NOMO-1 treated with dmso at 0.1 percent for 144 hours (cell line): ENCODE data around the gene LRP2.

Source experiments
- DNase-seq: peaks from one replicate; lab custom pipeline; 2025; ENCODE audit not compliant: unreplicated experiment; lab: John Stamatoyannopoulos, UW

Gene LRP2

DNA sequence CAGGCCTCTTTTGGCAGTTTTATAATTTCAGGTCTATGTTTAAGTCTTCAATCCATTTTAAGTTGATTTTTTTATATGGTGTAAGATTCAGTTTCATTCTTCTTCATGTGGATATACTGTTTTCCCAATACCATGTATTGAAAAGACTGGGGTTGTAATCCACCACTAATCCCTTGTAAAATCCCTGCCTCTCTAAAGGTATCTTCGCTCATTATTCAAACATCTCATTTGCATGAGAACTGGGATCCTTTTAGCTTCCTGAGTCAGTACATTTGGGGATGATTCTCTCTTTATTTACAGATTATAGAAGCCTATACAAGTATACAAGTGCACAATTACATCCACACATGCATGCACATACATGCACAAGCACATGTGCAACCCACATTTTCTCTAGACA, 267.7 kb downstream of the LRP2 start:
- DNase-seq = no peak

DNA sequence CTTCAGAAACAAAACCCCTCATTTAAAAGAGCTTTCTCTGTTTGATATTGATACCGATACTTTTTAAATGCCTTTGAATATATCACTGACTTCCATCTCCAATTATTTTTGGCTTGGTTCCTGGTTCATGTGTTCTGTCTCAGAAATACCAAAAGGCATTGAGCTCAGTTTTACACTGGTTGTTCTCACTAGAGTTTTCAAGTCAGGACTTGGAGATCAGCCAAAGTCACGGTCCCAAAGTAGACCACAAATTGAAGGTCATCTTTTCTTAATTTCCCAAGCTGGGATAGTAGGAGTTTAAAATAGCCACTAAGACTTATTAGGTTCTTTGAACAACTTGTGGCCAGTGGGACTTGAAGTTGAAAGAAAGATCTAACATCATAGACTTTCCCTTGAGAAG, 268.8 kb downstream of the LRP2 start:
- DNase-seq = no peak

DNA sequence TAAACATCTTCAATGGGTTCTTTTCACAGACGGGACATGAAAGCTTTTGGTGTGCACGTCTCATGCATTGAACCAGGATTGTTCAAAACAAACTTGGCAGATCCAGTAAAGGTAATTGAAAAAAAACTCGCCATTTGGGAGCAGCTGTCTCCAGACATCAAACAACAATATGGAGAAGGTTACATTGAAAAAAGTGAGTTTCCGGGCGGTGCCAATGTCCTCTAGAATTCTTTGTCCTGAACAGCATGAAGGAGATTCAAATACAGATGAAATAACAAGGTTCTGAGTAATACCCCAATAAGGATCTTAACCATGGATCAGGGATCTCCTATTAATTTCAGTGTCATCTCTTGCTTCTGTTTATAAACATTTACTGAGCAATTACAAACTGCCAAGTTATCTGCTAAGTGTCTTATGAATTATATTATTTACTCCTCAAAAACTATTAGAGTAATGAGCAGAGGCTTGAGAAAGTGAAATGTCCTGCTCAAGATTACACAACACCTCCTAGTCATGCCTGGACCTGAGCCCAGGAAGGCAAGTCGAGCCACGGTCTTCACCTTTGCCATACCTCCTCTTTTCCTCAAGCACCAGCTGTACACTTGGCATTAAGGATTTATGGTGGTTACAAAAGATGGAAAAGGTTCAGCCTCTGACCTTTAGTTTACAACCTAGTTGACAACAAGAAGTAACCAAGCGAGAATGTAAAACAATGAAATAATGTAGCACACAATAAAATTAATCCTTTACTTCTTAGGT, 270.4 kb downstream of the LRP2 start:
- no peak for DNase-seq

DNA sequence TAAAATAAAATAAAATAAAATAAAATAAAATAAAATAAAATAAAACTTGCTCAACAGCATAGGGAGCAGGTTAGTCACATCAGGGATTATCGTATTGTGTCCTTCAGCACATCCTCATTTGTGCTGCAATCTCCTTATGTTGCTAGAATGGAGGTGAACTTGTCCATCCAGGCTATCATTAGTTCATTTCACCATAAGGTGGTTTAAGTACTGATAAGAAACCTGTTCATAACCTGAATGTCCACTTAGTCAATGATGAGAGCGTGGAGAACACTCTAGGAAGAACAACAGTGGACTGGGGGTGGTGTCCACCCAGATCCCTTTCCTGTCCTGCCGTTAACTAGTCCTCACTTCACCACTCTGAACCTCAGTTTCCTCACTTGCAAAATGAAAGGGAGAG, 271.1 kb downstream of the LRP2 start:
- no peak for DNase-seq

DNA sequence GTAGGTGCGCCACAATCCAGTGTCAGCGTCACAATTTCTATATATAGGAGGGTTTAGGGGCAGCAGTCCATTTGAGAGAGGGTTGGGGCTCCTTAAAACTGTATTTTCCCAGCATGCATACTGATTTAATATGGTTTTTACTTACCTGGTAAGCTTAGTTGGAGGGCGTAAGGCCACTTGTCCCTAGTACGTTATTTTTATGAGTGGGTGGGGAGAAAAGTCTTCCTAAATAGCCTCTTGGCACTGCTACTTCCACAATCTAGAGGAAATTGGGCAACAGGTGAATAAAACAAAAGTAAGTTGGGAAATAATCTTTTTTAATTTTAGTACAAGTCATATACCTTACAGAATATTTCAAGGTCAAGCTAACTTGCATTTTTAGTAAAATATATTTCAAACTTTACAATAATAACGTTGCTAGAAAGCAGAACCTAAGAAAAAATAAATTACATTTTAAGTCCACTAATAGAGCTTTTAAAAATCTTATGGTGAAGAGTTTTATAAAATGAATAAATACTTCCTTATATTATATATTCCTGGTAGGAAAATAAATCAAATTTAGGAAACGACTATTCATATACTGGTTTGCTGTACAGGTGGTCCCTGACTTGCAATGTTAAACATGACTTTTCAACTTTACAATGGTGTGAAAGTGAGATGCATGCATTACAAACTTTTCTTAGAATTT, 272.1 kb downstream of the LRP2 start:
- peak; percentile 76 for DNase-seq

DNA sequence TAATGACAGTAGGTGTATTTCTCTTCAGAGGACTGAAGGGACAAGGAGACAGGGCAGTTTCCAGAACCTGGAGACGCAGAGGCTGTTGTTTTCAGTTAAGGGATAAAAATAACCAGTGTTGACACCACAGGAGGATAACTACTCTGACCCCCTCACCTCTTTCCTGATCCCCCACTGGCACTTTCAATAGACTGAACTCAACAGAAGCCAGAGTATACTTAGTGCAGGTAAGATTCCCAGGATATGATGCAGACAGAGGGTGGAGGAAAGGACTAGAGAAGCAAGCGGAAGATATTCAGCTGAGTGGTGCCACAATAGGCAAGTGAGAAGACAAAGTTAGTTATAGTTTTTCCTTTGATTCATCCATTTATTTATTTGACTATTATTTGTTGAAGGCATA, 273.2 kb downstream of the LRP2 start:
- no peak for DNase-seq

DNA sequence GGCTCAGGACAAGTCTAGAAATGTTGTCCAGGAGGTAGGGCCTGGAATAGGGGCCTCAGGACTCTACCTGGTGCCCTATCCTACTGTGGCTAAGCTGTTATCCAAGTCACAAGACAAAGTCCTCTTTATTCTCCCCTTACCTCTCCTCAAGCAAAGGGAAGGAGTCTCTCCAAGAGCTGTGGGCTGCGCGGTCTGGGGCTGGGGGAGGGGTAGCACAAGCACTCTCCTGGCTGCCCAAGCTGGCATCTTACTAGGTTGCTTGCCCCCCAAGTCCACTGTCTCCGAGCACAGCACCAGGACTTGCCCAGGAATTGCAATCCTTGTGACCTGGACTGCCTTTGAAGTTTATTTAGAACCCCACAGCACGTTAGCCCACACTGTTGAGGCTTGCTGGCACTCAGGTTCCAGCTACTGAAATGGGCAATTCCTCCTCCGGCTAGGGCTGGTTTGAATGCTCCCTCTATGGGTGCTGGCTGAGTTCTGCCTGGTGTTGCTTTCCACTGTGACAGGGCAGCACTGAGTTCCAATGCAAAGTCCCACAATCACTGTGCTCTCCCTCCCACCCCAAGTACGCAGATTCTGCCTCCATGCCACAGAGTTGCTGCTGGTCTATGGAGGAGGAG, 274.5 kb downstream of the LRP2 start:
- DNase-seq = no peak

DNA sequence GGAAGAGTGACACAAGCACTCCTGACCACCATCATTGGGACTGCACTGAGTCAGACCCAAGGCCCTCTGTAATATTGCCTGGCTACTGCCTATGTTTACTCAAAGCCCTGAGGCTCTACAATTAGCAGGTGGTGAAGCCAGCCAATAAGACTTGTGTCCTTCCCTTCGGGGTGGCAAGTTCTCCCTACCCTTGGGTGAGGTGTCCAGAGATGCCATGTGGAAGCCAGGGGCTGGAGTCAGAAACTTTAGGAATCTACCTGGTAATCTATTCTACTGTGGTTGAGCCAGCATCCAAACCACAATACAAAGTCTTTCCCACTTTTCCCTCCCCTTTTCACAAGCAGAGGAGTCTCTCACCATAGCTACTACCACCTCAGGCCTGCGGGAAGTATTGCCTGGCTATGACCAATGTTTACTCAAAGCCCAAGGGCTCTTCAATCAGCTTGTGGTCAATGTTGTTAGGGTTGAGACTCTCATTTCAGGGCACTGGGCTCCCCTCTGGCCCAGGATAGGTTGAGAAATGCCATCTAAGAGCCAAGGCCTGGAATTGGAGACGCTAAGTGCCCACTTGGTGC, 275.4 kb downstream of the LRP2 start:
- no peak for DNase-seq

DNA sequence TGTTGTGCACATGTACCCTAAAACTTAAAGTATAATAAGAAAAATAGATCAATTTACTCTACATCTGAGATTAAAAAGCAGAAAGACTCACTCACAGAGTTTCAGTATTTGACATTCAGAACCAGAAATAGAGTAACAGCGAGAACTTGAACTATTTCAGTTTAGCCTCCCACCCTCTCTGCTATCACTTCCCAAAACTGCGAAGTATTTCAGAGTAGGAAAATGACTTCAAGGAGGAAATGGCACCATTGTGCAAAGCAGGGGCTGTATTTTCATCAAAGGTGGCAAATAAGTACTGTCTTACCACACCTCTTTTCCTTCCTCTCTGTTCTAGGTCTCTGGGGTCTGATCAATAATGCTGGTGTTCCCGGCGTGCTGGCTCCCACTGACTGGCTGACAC, 279.3 kb downstream of the LRP2 start:
- DNase-seq = peak; percentile 72

DNA sequence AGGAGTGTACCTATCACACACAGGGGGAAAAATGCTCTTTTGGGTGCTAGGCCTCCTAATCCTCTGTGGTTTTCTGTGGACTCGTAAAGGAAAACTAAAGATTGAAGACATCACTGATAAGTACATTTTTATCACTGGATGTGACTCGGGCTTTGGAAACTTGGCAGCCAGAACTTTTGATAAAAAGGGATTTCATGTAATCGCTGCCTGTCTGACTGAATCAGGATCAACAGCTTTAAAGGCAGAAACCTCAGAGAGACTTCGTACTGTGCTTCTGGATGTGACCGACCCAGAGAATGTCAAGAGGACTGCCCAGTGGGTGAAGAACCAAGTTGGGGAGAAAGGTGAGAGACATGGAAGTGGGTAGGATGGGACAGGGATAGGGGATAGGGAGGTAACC, 280.8 kb downstream of the LRP2 start:
- DNase-seq = no peak

DNA sequence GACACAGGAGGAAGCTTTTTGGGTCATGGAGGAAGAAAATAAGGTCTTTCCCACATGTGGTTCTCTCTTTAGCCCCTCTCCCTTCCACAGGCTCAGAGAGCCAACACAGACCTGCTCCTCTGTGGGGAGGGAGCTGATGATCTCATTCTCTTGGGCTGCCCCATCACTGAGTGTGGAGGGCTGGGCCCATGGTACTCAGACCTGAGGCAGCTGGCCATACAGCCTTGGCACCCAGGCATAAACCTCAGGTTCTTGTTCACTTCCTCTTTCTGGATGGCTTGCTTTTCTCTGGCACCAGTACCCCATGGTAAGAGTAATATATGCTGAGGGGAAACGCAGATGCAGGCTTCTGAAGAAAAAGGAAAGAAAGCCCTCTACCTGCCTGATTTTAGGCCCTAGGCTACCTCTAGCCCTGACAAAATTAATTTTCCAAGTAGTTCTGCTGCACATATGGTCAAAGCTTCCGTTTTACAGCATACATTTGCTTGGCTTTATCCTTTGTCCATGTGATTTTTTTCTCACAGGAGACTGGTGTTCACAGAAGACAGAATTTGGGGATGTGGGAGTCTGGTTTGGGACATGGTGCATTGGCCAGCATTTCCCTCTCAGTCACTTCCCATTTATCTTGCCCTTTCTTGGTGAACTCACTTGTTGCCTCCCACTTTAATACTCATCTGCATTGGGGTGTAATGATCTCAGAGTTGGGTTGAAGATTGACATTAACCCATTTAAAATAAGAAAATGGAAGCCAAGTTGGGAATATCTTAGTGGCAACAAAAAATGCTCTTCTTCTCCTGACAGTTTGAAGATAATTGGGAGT, 281.9 kb downstream of the LRP2 start:
- DNase-seq = peak; percentile 70

DNA sequence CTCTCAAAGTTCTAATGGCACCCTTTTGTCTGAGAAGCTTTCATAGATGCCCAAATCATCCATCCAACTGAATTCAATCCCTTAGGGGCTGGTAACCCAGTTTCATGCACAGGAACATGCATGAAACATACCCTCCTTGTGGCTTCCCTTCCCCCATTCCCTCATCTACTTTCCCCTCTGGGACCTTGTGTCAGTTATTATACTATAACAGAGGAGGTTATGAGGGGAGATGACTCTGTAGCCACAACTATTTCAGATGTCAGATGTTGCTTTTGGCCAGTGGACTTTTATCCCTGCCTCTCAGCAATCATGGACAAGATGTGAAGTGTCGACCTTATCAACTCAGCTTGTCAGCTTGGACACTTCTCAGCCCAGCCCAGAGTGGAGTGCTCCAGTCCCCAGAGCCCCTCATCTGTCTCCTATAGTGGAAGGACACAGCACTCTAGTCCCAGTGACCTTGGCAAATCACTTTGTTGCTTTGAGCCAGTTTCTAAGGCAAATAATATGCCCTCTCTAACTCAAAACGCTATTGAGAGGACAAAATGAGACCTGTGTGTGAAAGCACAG, 284.6 kb downstream of the LRP2 start:
- no peak for DNase-seq
